ENCODE results near the gene SH3RF3.

The SH3RF3 gene

DNA sequence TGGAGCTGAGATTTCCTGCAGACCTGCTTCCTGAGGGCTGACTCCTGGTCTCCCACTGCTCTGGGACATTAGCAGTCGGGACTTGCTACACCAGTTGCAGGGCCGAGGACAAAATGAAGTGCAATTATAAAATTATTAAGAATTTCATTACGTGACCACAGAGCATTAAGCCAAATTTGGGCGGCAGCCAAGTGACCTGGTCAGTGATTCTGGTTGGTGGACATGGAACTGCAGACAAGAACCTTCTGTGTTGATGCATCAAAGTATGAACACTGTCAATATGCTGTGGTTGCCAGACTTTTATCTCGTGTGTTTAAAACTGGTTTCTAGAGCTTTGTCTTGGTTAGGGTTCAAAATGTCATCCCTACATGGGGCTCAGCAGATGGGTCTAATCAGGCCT, 24.8 kb downstream of the SH3RF3 start:
- Histone ChIP-seq H3K4me3 (replicated peaks; ENCODE audit: low read depth, low read length) (no peak overlapping the region), H3K27me3 (replicated peaks; ENCODE audit: control insufficient read depth, insufficient read depth, low read length) (no peaks in the 10 kb centered on the region; the same call in 1 of the 2 replicates), H3K36me3 (ENCODE audit: control insufficient read depth, insufficient read depth, low read length) (no peaks in the 10 kb centered on the region)
- TF ChIP-seq, protein P1, sequence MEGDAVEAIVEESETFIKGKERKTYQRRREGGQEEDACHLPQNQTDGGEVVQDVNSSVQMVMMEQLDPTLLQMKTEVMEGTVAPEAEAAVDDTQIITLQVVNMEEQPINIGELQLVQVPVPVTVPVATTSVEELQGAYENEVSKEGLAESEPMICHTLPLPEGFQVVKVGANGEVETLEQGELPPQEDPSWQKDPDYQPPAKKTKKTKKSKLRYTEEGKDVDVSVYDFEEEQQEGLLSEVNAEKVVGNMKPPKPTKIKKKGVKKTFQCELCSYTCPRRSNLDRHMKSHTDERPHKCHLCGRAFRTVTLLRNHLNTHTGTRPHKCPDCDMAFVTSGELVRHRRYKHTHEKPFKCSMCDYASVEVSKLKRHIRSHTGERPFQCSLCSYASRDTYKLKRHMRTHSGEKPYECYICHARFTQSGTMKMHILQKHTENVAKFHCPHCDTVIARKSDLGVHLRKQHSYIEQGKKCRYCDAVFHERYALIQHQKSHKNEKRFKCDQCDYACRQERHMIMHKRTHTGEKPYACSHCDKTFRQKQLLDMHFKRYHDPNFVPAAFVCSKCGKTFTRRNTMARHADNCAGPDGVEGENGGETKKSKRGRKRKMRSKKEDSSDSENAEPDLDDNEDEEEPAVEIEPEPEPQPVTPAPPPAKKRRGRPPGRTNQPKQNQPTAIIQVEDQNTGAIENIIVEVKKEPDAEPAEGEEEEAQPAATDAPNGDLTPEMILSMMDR (IDR thresholded peaks at IDR 0.05; ENCODE audit: insufficient read depth, low read length, poor library complexity, severe bottlenecking): no peak
- DNase-seq (ENCODE audit: extremely low read depth, insufficient read length): no peak

DNA sequence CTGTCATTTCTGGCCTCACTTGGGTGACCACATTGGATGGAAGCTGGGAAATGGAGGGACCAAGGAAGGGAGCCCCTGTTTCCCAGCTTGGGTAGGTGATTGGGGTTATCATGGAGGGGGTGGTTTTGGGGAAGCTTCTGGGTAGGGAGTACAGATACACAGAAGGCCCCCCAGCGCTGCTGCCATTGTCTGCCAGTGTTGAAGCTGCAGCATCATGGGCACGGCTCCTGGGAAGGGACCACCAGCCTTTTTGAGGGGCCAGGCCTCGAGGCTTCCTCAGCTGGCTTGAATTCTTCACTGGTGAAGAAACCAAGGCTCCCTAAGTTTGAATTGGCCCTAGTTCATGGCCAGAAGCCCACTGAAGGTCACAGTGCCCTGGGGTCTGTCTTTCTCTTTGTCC, 25.2 kb downstream of the SH3RF3 start:
- H3K4me3 ChIP-seq (replicated peaks; ENCODE audit: low read depth, low read length): no peak overlapping the region
- DNase-seq (ENCODE audit: extremely low read depth, insufficient read length): no peak
- TF ChIP-seq, protein P1 (IDR thresholded peaks at IDR 0.05; ENCODE audit: insufficient read depth, low read length, poor library complexity, severe bottlenecking): no peak

DNA sequence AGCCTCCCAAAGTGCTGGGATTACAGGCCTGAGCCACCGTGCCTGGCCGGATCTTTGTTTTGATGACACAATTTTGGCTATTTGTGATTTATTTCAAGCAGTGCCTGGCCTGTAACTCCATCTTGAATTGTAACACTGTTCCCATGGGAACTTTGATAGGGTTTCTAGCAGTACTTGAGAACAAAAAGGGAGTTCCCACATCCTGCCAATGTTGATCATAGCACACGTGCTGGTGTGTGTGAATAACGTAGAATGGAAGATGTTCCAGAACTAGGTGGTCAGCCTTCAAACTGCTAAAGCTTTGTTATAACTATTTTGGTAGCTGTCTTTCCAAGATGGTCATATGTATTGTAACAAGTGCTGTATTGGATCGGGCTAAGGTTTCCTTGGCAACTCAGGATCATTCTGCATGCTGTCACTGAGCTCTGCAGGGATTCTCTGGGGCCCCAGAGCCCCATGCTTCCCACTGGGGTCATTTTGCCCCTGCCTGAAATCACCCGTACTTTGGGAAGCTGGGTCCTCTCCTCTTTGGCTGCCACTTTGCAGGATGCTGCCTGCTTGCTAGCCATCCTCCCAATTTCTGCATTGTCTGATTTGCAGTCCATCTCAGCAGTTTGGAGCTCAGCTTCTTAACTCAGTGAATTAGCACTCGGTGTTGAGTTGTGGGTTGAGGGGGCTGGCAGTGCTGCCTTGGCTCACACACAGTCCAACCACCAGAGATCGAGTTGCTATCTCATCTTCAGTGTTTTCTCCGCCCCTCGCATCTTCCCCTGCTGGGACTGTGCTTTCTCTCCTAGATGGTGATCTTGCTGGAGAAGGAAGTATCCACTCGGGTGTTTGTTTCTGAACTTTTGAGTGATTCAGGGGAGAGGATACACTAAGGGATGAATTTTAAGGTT, 26.8 kb downstream of the SH3RF3 start:
- DNase-seq (ENCODE audit: extremely low read depth, insufficient read length): no peak
- H3K36me3 ChIP-seq (ENCODE audit: control insufficient read depth, insufficient read depth, low read length): no peaks in the 10 kb centered on the region
- no peaks in the 10 kb centered on the region; the same call in 1 of the 2 replicates for H3K27me3 ChIP-seq (replicated peaks; ENCODE audit: control insufficient read depth, insufficient read depth, low read length)
- no peak overlapping the region for H3K4me3 ChIP-seq (replicated peaks; ENCODE audit: low read depth, low read length)
- TF ChIP-seq, protein P1 (IDR thresholded peaks at IDR 0.05; ENCODE audit: insufficient read depth, low read length, poor library complexity, severe bottlenecking): no peak

More for the DNA sequence above, 25.2 kb downstream of the SH3RF3 start:
- Histone ChIP-seq H3K27me3 (replicated peaks; ENCODE audit: control insufficient read depth, insufficient read depth, low read length) (no peaks in the 10 kb centered on the region; the same call in 1 of the 2 replicates), H3K36me3 (ENCODE audit: control insufficient read depth, insufficient read depth, low read length) (no peaks in the 10 kb centered on the region)

DNA sequence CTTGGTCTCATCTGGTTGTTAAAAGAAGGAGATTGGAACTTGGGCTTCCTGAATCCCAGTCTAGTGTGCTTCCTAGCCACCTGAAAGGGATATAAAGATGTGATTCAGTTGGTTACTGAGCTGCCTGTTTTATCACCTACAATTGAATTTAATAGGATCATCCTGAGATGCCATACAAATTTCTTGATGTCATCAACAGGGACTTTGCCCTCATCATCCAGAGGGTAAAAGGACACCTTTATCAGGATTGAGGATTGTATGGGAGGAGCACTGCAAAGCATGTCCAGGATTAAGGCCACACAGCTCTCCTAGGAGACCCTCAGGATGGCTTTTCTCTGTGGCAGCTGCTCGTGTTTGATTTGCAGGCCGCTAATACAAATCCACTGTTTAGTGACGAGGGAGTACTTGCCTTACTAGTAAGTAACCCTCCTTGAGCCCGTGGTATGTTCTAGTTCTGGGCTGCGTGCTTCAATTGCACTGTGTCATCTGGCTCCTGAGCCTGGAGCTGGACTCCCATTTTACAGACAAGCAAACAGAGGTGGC, 28.6 kb downstream of the SH3RF3 start:
- no peaks in the 10 kb centered on the region for H3K36me3 ChIP-seq (ENCODE audit: control insufficient read depth, insufficient read depth, low read length)
- no peak overlapping the region for H3K4me3 ChIP-seq (replicated peaks; ENCODE audit: low read depth, low read length)
- no peak for DNase-seq (ENCODE audit: extremely low read depth, insufficient read length)
- no peaks in the 10 kb centered on the region; the same call in 1 of the 2 replicates for H3K27me3 ChIP-seq (replicated peaks; ENCODE audit: control insufficient read depth, insufficient read depth, low read length)
- TF ChIP-seq, protein P1 (IDR thresholded peaks at IDR 0.05; ENCODE audit: insufficient read depth, low read length, poor library complexity, severe bottlenecking): no peak

DNA sequence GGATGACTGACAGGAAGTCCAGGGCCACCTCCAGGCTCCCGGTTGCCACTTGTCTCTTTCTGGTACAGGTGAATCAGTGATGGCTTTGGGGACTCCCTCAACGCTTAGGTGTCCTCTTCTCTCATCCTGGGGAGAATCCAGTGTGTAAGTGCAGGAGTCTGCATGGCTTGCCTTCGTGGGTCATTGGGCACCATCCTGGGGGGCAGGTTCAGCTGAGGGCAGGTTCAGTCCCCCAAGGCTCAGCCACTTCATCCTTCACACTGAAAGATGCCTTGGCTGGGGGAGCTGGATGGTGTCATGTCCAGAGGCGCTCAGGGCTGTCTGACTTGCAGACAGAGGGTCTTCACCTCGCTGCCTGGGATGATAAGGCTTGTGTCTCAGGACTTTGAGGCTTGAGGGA, 29.2 kb downstream of the SH3RF3 start:
- Histone ChIP-seq H3K4me3 (replicated peaks; ENCODE audit: low read depth, low read length) (no peak overlapping the region), H3K27me3 (replicated peaks; ENCODE audit: control insufficient read depth, insufficient read depth, low read length) (no peaks in the 10 kb centered on the region; the same call in 1 of the 2 replicates), H3K36me3 (ENCODE audit: control insufficient read depth, insufficient read depth, low read length) (no peaks in the 10 kb centered on the region)
- no peak for DNase-seq (ENCODE audit: extremely low read depth, insufficient read length)
- TF ChIP-seq, protein P1 (IDR thresholded peaks at IDR 0.05; ENCODE audit: insufficient read depth, low read length, poor library complexity, severe bottlenecking): no peak
